ENCODE data around the gene SLC8A3. TPM values are rescaled to one million over a fixed set of nuclear protein-coding genes. Genes with fewer than 3 reads are reported as not detected.

The SLC8A3 gene
- total RNA-seq, 2 donors from 2014 or later: 0.20 to 2.2 TPM

DNA sequence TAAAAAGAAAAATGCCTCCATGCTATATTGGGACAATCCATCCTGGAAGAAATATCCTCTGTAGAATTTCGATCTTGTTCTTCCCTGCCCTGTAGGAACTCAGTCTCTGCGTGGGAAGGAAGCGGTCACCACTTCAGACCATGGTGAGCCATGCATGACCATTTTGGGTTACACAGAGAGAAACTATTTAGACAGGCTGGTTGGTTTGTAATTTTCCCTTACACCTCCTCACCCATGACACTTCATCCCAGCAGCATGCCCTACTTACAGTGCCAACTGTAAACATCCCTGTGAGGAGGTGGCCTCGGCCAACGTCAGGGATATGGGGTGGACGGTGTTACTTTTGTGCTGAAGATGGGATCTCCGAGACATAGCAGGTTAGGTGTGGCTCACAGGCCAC, 188.2 kb downstream of the SLC8A3 start:
- H3K9me3 ChIP-seq (ENCODE audit: control insufficient read depth, low read length, poor library complexity, severe bottlenecking): no peaks in the 10 kb centered on the region

DNA sequence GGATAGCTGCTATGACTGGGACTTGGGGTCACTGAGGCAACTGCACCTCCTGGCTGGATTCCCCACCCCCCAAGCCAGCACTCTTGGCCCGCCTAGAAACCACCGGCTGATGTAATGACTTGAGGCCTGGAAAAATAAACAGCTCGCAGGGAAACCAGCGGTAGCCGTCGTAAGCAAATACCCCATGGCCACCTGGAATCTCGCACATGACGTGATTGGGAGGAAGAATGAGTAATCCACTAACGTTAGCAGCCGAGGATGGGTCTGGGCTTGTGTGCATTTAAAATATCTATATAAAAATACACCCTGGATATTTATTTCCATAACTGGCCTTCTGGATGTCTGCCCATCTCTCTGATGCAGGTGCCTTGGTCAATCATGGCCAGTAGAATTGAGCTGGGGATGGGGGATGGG, 189.5 kb downstream of the SLC8A3 start:
- DNase-seq (no peak), ATAC-seq (no peak)
- Mint-ChIP-seq H3K27ac (no peak overlapping the region), H3K4me1 (peaks cover 2% of the 10 kb centered on the region), H3K4me3 (no peak overlapping the region), H3K27me3 (peaks cover 74% of the 10 kb centered on the region), H3K36me3 (ENCODE audit: low read depth) (no peaks in the 10 kb centered on the region)
- H3K9me3 ChIP-seq (ENCODE audit: control insufficient read depth, low read length, poor library complexity, severe bottlenecking): no peaks in the 10 kb centered on the region

More for the DNA sequence above, 188.2 kb downstream of the SLC8A3 start:
- H3K27me3 Mint-ChIP-seq: peaks cover 74% of the 10 kb centered on the region
- H3K4me3 Mint-ChIP-seq: no peak overlapping the region
- DNase-seq (no peak), ATAC-seq (no peak)
- H3K27ac Mint-ChIP-seq: no peak overlapping the region
- H3K36me3 Mint-ChIP-seq (ENCODE audit: low read depth): no peaks in the 10 kb centered on the region
- peaks cover 3% of the 10 kb centered on the region for H3K4me1 Mint-ChIP-seq

DNA sequence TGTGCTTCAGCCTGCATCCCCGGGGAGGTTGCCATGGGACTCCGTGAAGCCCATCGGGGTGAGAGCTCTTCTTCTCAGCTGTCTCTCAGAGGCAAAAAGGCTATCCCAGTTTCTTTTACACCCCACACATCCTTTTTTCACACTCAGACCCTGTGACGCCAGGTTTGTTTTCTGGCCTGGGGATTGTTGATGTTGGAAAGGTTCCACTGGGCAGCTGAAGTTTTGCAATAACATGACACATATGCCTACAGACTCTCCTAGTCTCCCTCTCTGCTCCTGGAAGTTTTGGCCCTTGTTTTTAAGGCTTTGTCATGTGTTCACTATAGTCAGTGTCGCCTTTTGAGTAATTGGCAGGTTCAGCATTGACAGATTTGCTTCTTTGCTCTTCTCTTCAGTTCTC, 190.9 kb downstream of the SLC8A3 start:
- Mint-ChIP-seq H3K27me3 (peaks cover 72% of the 10 kb centered on the region), H3K27ac (no peak overlapping the region), H3K36me3 (ENCODE audit: low read depth) (no peaks in the 10 kb centered on the region), H3K4me3 (no peak overlapping the region), H3K4me1 (peaks cover 2% of the 10 kb centered on the region)
- H3K9me3 ChIP-seq (ENCODE audit: control insufficient read depth, low read length, poor library complexity, severe bottlenecking): no peaks in the 10 kb centered on the region
- DNase-seq (no peak), ATAC-seq (no peak)

DNA sequence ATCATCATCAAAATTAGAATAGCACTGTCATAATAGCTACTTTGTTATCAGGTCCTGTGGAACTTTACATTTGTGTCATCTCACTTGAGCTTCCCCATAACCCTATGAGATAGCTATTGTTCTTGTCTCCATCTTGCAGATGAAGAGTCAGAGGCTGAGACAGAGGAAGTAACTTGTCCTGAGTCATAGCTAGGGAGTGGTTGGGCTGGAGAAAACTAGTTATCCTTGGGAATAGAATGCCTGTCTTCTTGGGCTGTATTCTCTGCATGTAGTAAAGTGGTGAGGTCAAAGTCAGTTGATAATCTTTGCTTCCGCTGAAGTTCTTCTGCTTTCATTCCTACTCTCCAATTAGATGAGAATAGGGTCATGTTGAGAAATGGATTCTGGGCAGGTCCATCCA, 192.5 kb downstream of the SLC8A3 start:
- ATAC-seq: no peak

More for the DNA sequence above, 192.5 kb downstream of the SLC8A3 start:
- H3K9me3 ChIP-seq (ENCODE audit: control insufficient read depth, low read length, poor library complexity, severe bottlenecking): no peaks in the 10 kb centered on the region
- Mint-ChIP-seq H3K27me3 (peaks cover 79% of the 10 kb centered on the region), H3K4me1 (peaks cover 2% of the 10 kb centered on the region), H3K27ac (no peak overlapping the region), H3K36me3 (ENCODE audit: low read depth) (peaks cover 2% of the 10 kb centered on the region), H3K4me3 (no peak overlapping the region)
- DNase-seq: no peak

Other genes starting within 250 kb of the SLC8A3 start
- gene COX16, start 170.7 kb upstream of the SLC8A3 start, total RNA-seq: 10 to 100 TPM; 23.3 to 23.7 TPM
- 10 to 100 TPM; 11.5 to 13.3 TPM for gene SYNJ2BP, start 228.1 kb upstream of the SLC8A3 start, total RNA-seq